Upper lobe of right lung (tissue), 1 donor: ENCODE measurements around the gene TULP3. TPM values are rescaled to one million over a fixed set of nuclear protein-coding genes. Genes with fewer than 3 reads are reported as not detected.
A peak's percentile ranks its signal among the peaks of the same experiment; 100 is the strongest.

ENCODE experiments used
- ATAC-seq: fragments of 200-7000 bp; cut with Tn5 transposase; one replicate; pipeline ENCODE4 v1.9.1; 2020; ENCODE audit warnings: mild to moderate bottlenecking, moderate library complexity
- DNase-seq: peaks from one replicate; pipeline ENCODE4 v3.0.0-alpha.2; 2020
- H3K27ac ChIP-seq: fragments of 200-600 bp; one replicate; pipeline ENCODE4 v1.8.0; 2022
- H3K27me3 ChIP-seq: fragments of 200-600 bp; one replicate; pipeline ENCODE4 v1.8.0; 2022; ENCODE audit warnings: mild to moderate bottlenecking
- H3K36me3 ChIP-seq: fragments of 200-600 bp; one replicate; pipeline ENCODE4 v1.8.0; 2022
- H3K4me1 ChIP-seq: fragments of 200-600 bp; one replicate; pipeline ENCODE4 v1.8.0; 2022
- H3K4me3 ChIP-seq: fragments of 200-600 bp; one replicate; pipeline ENCODE4 v1.8.0; 2022; ENCODE audit warnings: mild to moderate bottlenecking
- H3K9me3 ChIP-seq: fragments of 200-600 bp; one replicate; pipeline ENCODE4 v1.8.0; 2022
- intact Hi-C: fragments of 100-400 bp; cut with DNase I; formaldehyde crosslinking; loops from one replicate; pipeline ENCODE4 v1.11.0; 2022
- total RNA-seq: library from RNA; stranded (reverse); fragmentation: NEBNext Ultra II Directional; extraction: Animal tissue kit (Norgen Biotek cat#: 25700); gene quantifications from one replicate; pipeline ENCODE4 v1.2.1, GENCODE V29; 2021
- TF ChIP-seq, protein P1 (sequence below): fragments of 200-600 bp; IDR thresholded peaks from one replicate; pipeline ENCODE4 v1.8.0; 2022; ENCODE audit warnings: antibody characterized with exemption
- donor health status: DM: no; HTN: yes; CAD: no; lungs with severe emphysema.

Gene TULP3
- total RNA-seq, 1 donor from 2014 or later = 16.3 TPM

DNA sequence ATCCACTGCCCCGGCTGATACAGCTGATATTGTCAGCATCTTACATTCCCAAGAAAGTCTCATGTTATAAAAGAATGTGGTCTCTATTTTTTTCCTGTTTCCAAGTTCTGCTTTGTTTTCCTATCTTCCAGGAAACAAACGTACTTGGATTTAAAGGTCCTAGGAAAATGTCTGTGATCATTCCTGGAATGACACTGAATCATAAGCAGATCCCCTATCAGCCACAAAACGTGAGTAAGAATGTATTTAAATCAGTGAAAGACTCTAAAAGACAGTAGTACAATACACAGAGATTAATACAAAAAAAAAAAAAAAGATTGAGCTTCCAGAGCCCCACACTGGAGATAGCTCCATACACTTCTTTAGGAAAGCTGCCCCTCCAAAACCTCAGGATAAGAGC is 46.8 kb downstream of the TULP3 start:
- no peak overlapping the region for H3K27ac ChIP-seq
- intact Hi-C loops = no loop called here
- TF ChIP-seq, protein P1, sequence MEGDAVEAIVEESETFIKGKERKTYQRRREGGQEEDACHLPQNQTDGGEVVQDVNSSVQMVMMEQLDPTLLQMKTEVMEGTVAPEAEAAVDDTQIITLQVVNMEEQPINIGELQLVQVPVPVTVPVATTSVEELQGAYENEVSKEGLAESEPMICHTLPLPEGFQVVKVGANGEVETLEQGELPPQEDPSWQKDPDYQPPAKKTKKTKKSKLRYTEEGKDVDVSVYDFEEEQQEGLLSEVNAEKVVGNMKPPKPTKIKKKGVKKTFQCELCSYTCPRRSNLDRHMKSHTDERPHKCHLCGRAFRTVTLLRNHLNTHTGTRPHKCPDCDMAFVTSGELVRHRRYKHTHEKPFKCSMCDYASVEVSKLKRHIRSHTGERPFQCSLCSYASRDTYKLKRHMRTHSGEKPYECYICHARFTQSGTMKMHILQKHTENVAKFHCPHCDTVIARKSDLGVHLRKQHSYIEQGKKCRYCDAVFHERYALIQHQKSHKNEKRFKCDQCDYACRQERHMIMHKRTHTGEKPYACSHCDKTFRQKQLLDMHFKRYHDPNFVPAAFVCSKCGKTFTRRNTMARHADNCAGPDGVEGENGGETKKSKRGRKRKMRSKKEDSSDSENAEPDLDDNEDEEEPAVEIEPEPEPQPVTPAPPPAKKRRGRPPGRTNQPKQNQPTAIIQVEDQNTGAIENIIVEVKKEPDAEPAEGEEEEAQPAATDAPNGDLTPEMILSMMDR = no peak
- H3K4me3 ChIP-seq = no peak overlapping the region
- DNase-seq (no peak), ATAC-seq (no peak)
- H3K36me3 ChIP-seq = peaks cover 65% of the 10 kb centered on the region
- no peaks in the 10 kb centered on the region for H3K4me1 ChIP-seq
- no peaks in the 10 kb centered on the region for H3K27me3 ChIP-seq
- no peaks in the 10 kb centered on the region for H3K9me3 ChIP-seq

DNA sequence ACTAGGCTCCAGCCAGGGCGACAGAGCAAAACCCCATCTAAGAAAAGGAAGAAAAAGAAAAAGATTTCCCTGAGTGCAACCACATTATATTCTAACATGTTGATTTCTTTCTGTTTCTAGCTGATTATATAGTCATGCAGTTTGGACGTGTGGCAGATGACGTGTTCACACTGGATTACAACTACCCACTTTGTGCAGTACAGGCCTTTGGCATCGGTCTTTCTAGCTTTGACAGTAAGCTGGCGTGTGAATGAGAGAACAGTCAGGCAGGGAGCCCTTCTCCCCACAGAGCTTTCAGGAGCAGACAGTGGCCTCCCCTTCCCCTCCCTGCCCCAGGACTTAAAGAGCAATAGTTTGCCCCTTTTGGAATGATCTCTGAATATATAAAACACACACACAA is 48.5 kb downstream of the TULP3 start:
- Histone ChIP-seq H3K27me3 (no peaks in the 10 kb centered on the region), H3K4me1 (no peaks in the 10 kb centered on the region), H3K36me3 (peaks cover 52% of the 10 kb centered on the region), H3K4me3 (no peak overlapping the region), H3K27ac (no peak overlapping the region), H3K9me3 (no peaks in the 10 kb centered on the region)
- ATAC-seq (no peak), DNase-seq (no peak)
- intact Hi-C loops = no loop called here
- TF ChIP-seq, protein P1 = no peak

DNA sequence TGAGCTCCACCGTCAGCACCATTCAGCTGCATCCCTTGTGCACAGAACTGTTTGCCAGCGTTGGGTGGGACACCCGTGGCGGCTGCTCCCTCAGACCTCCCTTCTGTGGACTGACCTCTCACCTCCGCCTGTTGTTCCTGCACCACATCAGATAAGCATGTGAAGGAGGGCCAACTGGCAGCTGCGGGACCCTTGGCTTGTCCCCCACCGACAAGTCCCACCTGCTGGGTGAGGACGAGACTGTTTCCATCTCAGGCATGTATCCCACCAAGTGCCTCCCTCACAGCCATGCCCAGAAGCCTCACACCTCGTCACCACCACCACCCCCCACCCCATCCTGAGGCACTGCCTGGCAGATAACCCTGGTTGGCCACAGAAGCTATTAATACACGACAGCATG is 49.9 kb downstream of the TULP3 start:
- Histone ChIP-seq H3K9me3 (no peaks in the 10 kb centered on the region), H3K27me3 (no peaks in the 10 kb centered on the region), H3K36me3 (peaks cover 39% of the 10 kb centered on the region), H3K4me1 (peaks cover 4% of the 10 kb centered on the region), H3K4me3 (no peak overlapping the region), H3K27ac (no peak overlapping the region)
- TF ChIP-seq, protein P1 = no peak
- ATAC-seq (no peak), DNase-seq (no peak)
- intact Hi-C loops = no loop called here

DNA sequence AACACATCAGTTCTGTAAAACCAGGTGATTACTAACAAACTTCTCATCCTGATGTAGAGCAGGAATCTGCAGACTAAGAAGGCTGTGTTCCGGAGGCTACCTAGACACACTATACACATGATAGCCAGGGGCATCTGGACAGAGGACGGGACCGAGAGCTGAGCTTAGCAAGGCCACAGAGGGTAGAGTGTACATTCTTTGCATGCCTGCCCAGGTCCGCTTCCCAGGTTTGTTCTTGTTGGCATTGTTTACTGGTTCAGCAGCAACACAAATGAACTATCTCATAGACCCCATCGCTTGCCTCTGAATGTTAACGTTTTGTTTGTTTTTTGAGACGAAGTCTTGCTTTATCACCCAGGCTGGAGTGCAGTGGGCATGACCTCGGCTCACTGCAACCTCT is 50.8 kb downstream of the TULP3 start:
- Histone ChIP-seq H3K9me3 (no peaks in the 10 kb centered on the region), H3K27me3 (no peaks in the 10 kb centered on the region), H3K27ac (no peak overlapping the region), H3K4me1 (peaks cover 4% of the 10 kb centered on the region), H3K4me3 (no peak overlapping the region), H3K36me3 (peaks cover 30% of the 10 kb centered on the region)
- no peak for DNase-seq
- TF ChIP-seq, protein P1 = no peak
- intact Hi-C loops = no loop called here
- ATAC-seq = no peak

DNA sequence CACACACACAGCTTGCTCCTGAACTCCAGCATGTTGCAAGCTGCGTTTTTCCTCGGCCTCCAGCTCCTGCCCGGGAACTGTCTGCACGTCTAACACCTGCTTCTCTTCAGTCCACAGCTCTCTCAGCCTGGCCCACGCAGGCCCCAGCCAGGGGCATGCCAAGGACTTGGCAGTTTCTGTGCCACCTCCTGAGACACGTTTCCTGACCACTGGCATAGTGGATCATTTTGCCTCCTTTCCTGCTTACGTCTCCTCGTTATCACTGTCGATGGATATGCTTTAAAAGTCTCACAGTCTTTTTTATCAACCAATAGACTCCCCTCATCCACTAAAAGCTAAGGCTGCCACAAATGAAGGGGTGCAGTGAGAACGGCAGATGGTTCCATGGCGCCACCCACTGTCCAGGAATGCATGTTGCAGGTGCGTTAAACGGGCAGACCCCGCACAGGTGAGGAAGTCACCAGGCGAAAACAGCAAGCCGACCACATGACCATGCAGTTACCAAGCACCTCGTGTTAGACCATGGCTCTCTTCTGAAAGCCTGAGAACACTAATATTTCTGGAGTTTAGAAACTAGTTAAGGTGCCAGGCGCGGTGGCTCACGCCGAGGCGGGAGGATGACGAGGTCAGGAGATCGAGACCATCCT is 53.8 kb downstream of the TULP3 start:
- Histone ChIP-seq H3K4me1 (peaks cover 4% of the 10 kb centered on the region), H3K4me3 (no peak overlapping the region), H3K27ac (no peak overlapping the region), H3K27me3 (no peaks in the 10 kb centered on the region), H3K36me3 (peaks cover 9% of the 10 kb centered on the region), H3K9me3 (no peaks in the 10 kb centered on the region)
- intact Hi-C loops = no loop called here
- TF ChIP-seq, protein P1 = peak; percentile 70
- ATAC-seq (peak; percentile 90), DNase-seq (peak; percentile 76)

DNA sequence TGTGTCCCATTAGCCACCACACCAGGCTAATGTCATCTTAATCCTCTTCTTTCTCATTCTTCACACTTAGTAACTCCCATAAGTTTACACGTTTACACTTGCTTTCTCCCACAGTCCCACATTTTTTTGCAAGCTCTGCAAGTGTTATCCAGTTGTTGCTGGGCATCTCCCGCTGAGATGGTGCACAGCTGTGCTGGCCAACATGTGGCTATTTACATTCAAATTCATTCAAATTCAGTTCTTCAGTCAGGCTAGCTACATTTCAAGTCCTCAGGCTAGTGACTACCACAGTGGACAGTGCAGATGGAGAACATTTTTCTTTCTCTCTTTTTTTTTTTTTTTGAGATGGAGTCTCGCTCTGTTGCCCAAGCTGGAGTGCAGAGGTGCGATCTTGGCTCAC is 58.7 kb downstream of the TULP3 start:
- no peaks in the 10 kb centered on the region for H3K9me3 ChIP-seq
- TF ChIP-seq, protein P1 = no peak
- intact Hi-C loops = no loop called here
- no peak overlapping the region for H3K4me3 ChIP-seq
- H3K4me1 ChIP-seq = peaks cover 4% of the 10 kb centered on the region
- no peak overlapping the region for H3K27ac ChIP-seq
- DNase-seq = no peak
- H3K36me3 ChIP-seq = no peaks in the 10 kb centered on the region
- no peak for ATAC-seq
- H3K27me3 ChIP-seq = no peaks in the 10 kb centered on the region
